Upper lobe of left lung (tissue), 6 donors: Measurements from ENCODE around the gene SPINT1. TPM values are rescaled to one million over a fixed set of nuclear protein-coding genes. Genes with fewer than 3 reads are reported as not detected.

Experiments
- ATAC-seq, 2 donors: fragments of 200-7000 bp; cut with Tn5 transposase; one replicate each; pipeline ENCODE4 v1.9.1; 2022; ENCODE audit warnings: mild to moderate bottlenecking in 2 of 2, moderate library complexity in 2 of 2; ENCODE audit not compliant: low FRiP score in 2 of 2
- DNase-seq, 2 donors: peaks; one replicate each; pipeline ENCODE4 v3.0.0-alpha.2; 2019 to 2020
- H3K27ac ChIP-seq, 4 donors: fragments of 200-600 bp; sonication (generic); one replicate each; pipeline ENCODE4 v1.5.1; 2016 to 2019
- H3K27me3 ChIP-seq, 4 donors: fragments of 200-600 bp; sonication (generic); one replicate each; pipeline ENCODE4 v1.5.1; 2017 to 2019
- H3K36me3 ChIP-seq, 4 donors: fragments of 200-600 bp; sonication (generic); one replicate each; pipeline ENCODE4 v1.5.1; 2016 to 2019
- H3K4me1 ChIP-seq, 4 donors: fragments of 200-600 bp; sonication (generic); one replicate each; pipeline ENCODE4 v1.5.1; 2018 to 2019
- H3K4me3 ChIP-seq, 4 donors: fragments of 200-600 bp; sonication (generic); one replicate each; pipeline ENCODE4 v1.5.1; 2017 to 2019; ENCODE audit warnings: mild to moderate bottlenecking in 2 of 4, moderate library complexity in 1 of 4
- H3K9me3 ChIP-seq, 4 donors: fragments of 200-600 bp; sonication (generic); one replicate each; pipeline ENCODE4 v1.5.1; 2018 to 2019
- EP300 ChIP-seq, 4 donors: sonication (generic); formaldehyde crosslinking; IDR thresholded peaks; one replicate each; pipeline ENCODE4 v1.5.1; 2017; ENCODE audit warnings: antibody characterized with exemption in 4 of 4, control low read depth in 2 of 4
- POLR2A ChIP-seq, 4 donors: fragments of 450-650 bp; IDR thresholded peaks; one replicate each; pipeline ENCODE4 v1.5.1; 2016 to 2017; ENCODE audit warnings: antibody characterized with exemption in 4 of 4, mild to moderate bottlenecking in 2 of 4
- POLR2AphosphoS5 ChIP-seq, 2 donors: sonication (generic); formaldehyde crosslinking; IDR thresholded peaks; one replicate each; pipeline ENCODE4 v1.5.1; 2017; ENCODE audit warnings: antibody characterized with exemption in 2 of 2
- WGBS, 2 donors: methylation state at CpG; one replicate each; pipeline ENCODE4 v1.1.5; 2017 to 2018; 5-methylcytosine and 5-hydroxymethylcytosine counted together
- total RNA-seq, 6 donors: library from RNA; depleted of rRNA in 4 of 6; stranded (reverse); fragments of >200 nt in 4 of 6; gene quantifications; one replicate each; pipeline versions ENCODE4 v1.1.0 to v1.2.1, GENCODE V29; 2016 to 2021
- TF ChIP-seq, protein P1 (sequence below), 6 experiments: fragments of 450-650 bp in 4 of 6; fragments of 200-600 bp in 2 of 6; sonication (generic) in 2 of 6; IDR thresholded peaks; one replicate each; pipeline ENCODE4 v1.5.1; 2016 to 2019; ENCODE audit warnings: antibody characterized with exemption in 6 of 6
- donor health status: DM: no; HTN: no; CAD: no; lungs with moderate emphysema.
- donor health status: DM: no; HTN: yes; CAD: no; lungs with severe emphysema.

SPINT1 gene
- total RNA-seq, 6 donors from 2014 or later, result 99.3 to 252 (median 163) TPM

DNA sequence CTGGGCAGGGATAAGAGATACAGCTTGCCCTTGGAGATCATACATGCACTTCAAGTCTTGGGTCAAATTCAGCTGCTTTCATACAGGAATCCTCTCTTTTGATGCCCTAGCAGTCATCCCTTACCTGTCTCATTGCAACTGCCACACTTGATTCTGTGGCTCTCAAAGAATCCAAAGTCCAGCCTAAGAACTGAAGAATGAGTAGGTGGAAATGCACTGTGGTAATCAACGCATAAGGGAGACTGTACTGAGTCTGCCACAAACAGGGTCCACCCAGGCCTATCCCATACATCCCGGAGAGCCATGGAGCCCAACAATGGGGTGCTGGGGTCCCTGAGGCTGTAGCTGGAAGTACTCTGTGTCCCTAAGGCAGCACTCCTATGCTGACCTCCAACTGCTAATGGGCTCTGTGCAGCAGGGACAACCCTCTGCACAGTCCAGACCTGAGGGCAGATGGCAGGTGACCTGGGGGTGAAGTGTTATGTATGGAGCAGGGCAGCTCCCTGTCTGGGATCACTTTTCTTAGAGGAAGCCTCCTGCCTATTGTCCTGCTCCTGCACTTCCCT, 48.7 kb downstream of the SPINT1 start:
- H3K36me3 ChIP-seq, result peaks cover 0 to 18% (median 10%) of the 10 kb centered on the region in 4 donors
- no peak overlapping the region for H3K4me3 ChIP-seq
- TF ChIP-seq POLR2AphosphoS5 (IDR thresholded peaks at IDR 0.05), result no peak
- H3K27ac ChIP-seq, result no peak overlapping the region
- WGBS, 2 donors, result 80 to 83% methylated on average over 1 to 2 of the region's 2 CpGs
- peaks cover 13 to 31% (median 21%) of the 10 kb centered on the region in 4 donors for H3K4me1 ChIP-seq
- H3K9me3 ChIP-seq, result no peaks in the 10 kb centered on the region
- DNase-seq, result no peak
- no peaks in the 10 kb centered on the region for H3K27me3 ChIP-seq
- ATAC-seq, result no peak

DNA sequence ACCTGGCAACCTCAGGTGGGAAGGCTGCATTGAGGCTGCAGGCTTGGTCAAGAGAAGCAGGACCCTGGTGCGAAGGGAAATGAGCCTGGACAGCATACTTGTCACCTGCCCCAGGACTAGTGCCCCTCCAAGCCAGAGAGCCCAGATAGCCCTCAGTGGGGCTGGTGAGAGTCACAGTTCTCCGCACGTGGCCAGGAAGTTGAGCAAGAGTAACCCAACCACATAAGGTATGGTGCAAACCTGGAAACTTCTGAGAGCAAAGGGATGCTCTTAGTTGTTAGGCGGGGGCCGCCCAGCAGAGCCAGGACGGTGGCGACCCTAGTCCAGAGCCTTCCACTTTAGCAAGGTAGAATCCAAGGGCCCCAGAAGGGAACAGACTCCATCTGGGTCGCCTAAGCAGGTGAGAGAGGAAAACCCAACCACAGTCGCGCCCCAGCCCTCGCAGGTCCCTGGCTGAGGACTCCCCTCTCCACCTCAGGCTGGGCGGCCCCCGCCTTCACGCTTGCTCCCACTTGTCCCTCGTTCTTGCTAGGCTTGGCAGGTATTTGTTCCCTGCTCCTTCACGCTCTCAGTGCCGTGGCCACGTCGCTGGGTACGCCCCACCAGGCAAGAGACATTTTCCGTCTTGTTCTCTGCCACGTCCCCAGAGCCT, 49.3 kb downstream of the SPINT1 start:
- Histone ChIP-seq H3K4me3 (no peak overlapping the region), H3K9me3 (no peaks in the 10 kb centered on the region), H3K27ac (peak overlapping the region in 2 of 4 donors; percentile 82 to 94), H3K4me1 (peaks cover 13 to 31% (median 21%) of the 10 kb centered on the region in 4 donors), H3K36me3 (peaks cover 0 to 25% (median 10%) of the 10 kb centered on the region in 4 donors), H3K27me3 (no peaks in the 10 kb centered on the region)
- DNase-seq (peak in 1 of 2 donors; percentile 86), ATAC-seq (no peak)
- TF ChIP-seq POLR2AphosphoS5 (IDR thresholded peaks at IDR 0.05) (no peak), EP300 (IDR thresholded peaks at IDR 0.05) (no peak), POLR2A (IDR thresholded peaks at IDR 0.05) (no peak)
- TF ChIP-seq, protein P1, sequence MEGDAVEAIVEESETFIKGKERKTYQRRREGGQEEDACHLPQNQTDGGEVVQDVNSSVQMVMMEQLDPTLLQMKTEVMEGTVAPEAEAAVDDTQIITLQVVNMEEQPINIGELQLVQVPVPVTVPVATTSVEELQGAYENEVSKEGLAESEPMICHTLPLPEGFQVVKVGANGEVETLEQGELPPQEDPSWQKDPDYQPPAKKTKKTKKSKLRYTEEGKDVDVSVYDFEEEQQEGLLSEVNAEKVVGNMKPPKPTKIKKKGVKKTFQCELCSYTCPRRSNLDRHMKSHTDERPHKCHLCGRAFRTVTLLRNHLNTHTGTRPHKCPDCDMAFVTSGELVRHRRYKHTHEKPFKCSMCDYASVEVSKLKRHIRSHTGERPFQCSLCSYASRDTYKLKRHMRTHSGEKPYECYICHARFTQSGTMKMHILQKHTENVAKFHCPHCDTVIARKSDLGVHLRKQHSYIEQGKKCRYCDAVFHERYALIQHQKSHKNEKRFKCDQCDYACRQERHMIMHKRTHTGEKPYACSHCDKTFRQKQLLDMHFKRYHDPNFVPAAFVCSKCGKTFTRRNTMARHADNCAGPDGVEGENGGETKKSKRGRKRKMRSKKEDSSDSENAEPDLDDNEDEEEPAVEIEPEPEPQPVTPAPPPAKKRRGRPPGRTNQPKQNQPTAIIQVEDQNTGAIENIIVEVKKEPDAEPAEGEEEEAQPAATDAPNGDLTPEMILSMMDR (IDR thresholded peaks at IDR 0.05), result no peak
- WGBS, 2 donors, result 75 to 76% methylated on average over 22 of the region's 22 CpGs

DNA sequence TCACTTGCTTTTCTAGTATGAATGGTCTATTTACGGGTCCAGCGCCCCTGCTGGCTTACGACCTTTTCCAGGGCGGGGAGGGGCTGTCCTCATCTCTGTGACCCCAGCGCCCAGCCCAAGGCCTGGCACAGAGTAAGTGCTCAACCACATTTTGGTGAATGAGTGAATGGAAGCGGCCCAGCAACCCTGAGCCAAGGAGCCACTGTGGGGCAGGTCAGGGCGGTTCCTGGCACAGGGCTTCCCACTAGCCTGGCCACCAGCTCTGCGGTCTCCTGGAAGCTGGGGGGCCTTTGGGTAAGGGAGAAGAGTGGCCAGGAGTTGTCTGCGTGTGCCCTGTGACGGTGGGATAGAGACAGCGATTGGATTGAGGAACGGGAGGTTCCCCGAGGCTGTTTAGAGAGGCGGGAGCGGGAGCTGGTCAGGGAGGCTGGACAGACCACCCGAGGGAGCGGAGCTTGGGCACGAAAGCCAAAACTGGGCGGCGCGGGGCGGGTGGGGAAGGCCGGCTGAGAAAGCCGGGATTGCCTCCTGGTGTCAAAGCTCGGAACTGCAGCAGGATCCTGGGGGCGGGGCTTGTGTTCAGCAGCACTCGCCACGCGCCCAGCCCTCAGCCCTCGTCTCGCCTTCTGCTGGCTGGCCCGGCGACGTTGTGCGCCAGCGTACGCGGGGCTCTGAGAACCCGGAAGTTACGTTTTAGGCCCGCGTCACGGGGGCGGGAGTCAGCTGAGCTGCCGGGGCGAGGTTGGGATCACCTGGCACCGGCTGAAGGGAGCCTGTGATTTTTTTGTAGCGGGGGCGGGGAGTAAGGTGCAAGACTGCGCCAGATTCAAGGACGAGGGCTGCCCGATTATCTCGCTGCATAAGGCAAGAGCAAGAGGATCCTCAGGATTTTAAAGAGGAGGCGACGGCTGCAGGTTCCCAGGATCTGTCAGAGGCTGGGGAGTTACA, 50.2 kb downstream of the SPINT1 start, which contains the start of gene VPS18:
TSS of gene VPS18 (plus strand) at position 718 of the 948 bp plus-strand sequence. CDS start 319 bp downstream, outside the sequence.
- H3K27ac ChIP-seq, result peak within 1 kb of the TSS; percentile 86 to 95 (median 92)
- ATAC-seq (peak; percentile 98 to 99), DNase-seq (peak; percentile 97 to 100)
- no peaks in the 10 kb centered on the region for H3K27me3 ChIP-seq
- H3K4me3 ChIP-seq, result peak within 1 kb of the TSS; percentile 64 to 94 (median 78)
- peaks cover 13 to 31% (median 21%) of the 10 kb centered on the region in 4 donors for H3K4me1 ChIP-seq
- peaks cover 5 to 33% (median 16%) of the 10 kb centered on the region in 4 donors for H3K36me3 ChIP-seq
- WGBS, 2 donors, result 4 to 7% methylated on average over 14 to 37 of the region's 55 CpGs
- H3K9me3 ChIP-seq, result no peaks in the 10 kb centered on the region
- TF ChIP-seq POLR2AphosphoS5 (IDR thresholded peaks at IDR 0.05) (peak; percentile 86 to 93), EP300 (IDR thresholded peaks at IDR 0.05) (peak in 1 of 4 donors; percentile 81), POLR2A (IDR thresholded peaks at IDR 0.05) (peak in 3 of 4 donors; percentile 67 to 90 (median 77))
- TF ChIP-seq, protein P1 (IDR thresholded peaks at IDR 0.05), result peak; percentile 98 to 100 (median 99)

DNA sequence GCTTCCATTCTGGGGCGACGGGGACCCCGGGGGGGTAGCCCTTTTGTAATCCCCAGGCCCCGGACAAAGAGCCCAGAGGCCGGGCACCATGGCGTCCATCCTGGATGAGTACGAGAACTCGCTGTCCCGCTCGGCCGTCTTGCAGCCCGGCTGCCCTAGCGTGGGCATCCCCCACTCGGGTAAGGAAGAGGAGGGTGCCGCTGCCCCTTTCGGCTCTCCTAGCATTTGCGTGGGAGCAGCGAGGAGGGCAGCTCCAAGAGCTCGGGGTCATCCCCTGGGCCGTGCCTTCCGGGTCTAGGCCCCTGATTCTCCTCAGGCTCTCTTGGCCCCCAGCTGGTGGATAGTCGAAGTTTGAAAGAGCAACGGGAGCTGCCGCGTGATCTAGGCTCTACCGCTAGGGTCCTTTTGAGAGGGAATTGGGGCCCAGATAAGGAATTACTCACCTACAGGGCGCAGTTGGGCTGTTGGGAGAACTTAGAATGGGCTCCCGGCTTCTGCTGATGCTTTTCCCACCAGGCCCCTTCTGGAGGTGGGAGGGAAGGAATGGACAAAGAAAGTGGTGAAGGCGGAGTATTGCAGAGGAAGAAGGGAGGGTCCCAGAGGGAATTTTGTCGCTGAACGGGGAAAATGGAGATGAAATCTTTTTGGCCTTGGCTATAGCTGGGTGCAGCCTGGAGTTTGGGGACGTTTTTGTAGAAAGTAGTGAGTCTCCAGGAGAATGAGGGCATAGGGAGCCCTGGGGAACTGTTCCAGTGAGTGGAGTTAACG, 51.0 kb downstream of the SPINT1 start:
- Histone ChIP-seq H3K27me3 (no peaks in the 10 kb centered on the region), H3K27ac (peak overlapping the region; percentile 86 to 95 (median 92)), H3K4me1 (peaks cover 13 to 31% (median 21%) of the 10 kb centered on the region in 4 donors), H3K9me3 (no peaks in the 10 kb centered on the region), H3K4me3 (peak overlapping the region; percentile 64 to 94 (median 78)), H3K36me3 (peaks cover 13 to 42% (median 25%) of the 10 kb centered on the region in 4 donors)
- DNase-seq (peak; percentile 55 to 86), ATAC-seq (peak; percentile 81 to 85)
- WGBS, 2 donors, result 5 to 7% methylated on average over 8 to 22 of the region's 33 CpGs
- TF ChIP-seq, protein P1 (IDR thresholded peaks at IDR 0.05), result peak; percentile 36 to 85 (median 54)
- TF ChIP-seq POLR2A (IDR thresholded peaks at IDR 0.05) (no peak), POLR2AphosphoS5 (IDR thresholded peaks at IDR 0.05) (no peak), EP300 (IDR thresholded peaks at IDR 0.05) (no peak)
